DMS53 treated with DMSO at 0.1 percent for 48 hours (cell line): ENCODE measurements around the gene PNLIPRP1.

Experiments used
- DNase-seq: peaks from one replicate; lab custom pipeline; 2025; ENCODE audit not compliant: unreplicated experiment; lab: John Stamatoyannopoulos, UW

The PNLIPRP1 gene

GRCh38 chr10:116590590-116591444 is at the start of gene PNLIPRP1:
PNLIPRP1 (plus strand) TSS chr10:116590959; CDS start chr10:116591130, 171 bp downstream.
- no peak for DNase-seq

- no peak for DNase-seq
Observed at GRCh38 chr10:116542007-116542677, 48.6 kb upstream of the PNLIPRP1 start.

GRCh38 chr10:116545122-116545521 is 45.6 kb upstream of the PNLIPRP1 start:
- DNase-seq = no peak

GRCh38 chr10:116545756-116546155 is 45.0 kb upstream of the PNLIPRP1 start, which contains the start of gene PNLIP:
PNLIP (plus strand) TSS chr10:116545931; CDS start chr10:116546093, 162 bp downstream.
- no peak for DNase-seq

- no peak for DNase-seq
Observed at GRCh38 chr10:116548301-116548700, 42.5 kb upstream of the PNLIPRP1 start.

GRCh38 chr10:116553378-116553980 is 37.3 kb upstream of the PNLIPRP1 start:
- DNase-seq = no peak

- no peak for DNase-seq
Observed at GRCh38 chr10:116554628-116555027, 36.1 kb upstream of the PNLIPRP1 start.

GRCh38 chr10:116555880-116556279 is 34.9 kb upstream of the PNLIPRP1 start:
- no peak for DNase-seq

- no peak for DNase-seq
Observed at GRCh38 chr10:116557305-116557880, 33.4 kb upstream of the PNLIPRP1 start.

GRCh38 chr10:116565534-116565933 is 25.2 kb upstream of the PNLIPRP1 start:
- DNase-seq = no peak

GRCh38 chr10:116566932-116567331 is 23.8 kb upstream of the PNLIPRP1 start:
- DNase-seq = no peak

- DNase-seq = no peak
Observed at GRCh38 chr10:116567335-116567734, 23.4 kb upstream of the PNLIPRP1 start.

- DNase-seq = no peak
Observed at GRCh38 chr10:116574797-116575196, 16.0 kb upstream of the PNLIPRP1 start.

GRCh38 chr10:116587878-116588591 is 2.7 kb upstream of the PNLIPRP1 start:
- DNase-seq = no peak

- DNase-seq = no peak
Observed at GRCh38 chr10:116588995-116589394, 1.8 kb upstream of the PNLIPRP1 start.

- no peak for DNase-seq
Observed at GRCh38 chr10:116589926-116590325, 833 bp upstream of the PNLIPRP1 start.

- no peak for DNase-seq
Observed at GRCh38 chr10:116593139-116593740, 2.5 kb downstream of the PNLIPRP1 start.

- DNase-seq = no peak
Observed at GRCh38 chr10:116594525-116595035, 3.8 kb downstream of the PNLIPRP1 start.

GRCh38 chr10:116596062-116596461 is 5.3 kb downstream of the PNLIPRP1 start:
- DNase-seq = no peak

GRCh38 chr10:116597543-116597942 is 6.8 kb downstream of the PNLIPRP1 start:
- DNase-seq = no peak
